ENCODE measurements around the gene CRADD. TPM values are rescaled to one million over a fixed set of nuclear protein-coding genes. Genes with fewer than 3 reads are reported as not detected.

The CRADD gene
- total and polyA plus RNA-seq, 2 donors (not counting 1 experiment from before 2014, with no cell fraction given), result 5.8 to 15.1 TPM

DNA sequence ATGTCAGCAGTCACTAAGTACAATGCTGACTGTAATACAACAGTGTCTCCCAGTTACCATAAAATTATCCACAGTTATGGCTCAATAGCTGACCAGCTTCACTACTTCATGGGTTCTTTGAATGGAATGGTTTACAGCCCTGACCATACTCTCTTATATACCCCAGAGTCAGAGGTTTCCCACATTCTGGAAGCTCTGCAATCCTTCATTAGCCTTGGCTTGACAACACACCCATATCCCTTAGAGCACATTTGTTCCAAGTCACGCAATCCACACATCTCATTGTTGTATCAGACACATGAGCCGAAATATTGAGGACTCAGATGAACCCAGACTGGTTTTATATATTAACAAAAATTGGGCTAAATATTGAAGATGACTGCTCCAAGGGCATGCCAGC lies 261.8 kb downstream of the CRADD start:
- intact Hi-C loops (cut with micrococcal nuclease), result no loop called here
- Histone ChIP-seq H3K9ac (ENCODE audit: low read length) (no peak overlapping the region), H3K36me3 (replicated peaks in 1 of 2; ENCODE audit: control extremely low read depth in 1 of 2, control insufficient read depth in 1 of 2, extremely low read depth in 1 of 2, insufficient read depth in 2 of 2, low read length in 1 of 2) (no peaks in the 10 kb centered on the region), H3K27me3 (replicated peaks in 1 of 4; ENCODE audit: control extremely low read depth in 1 of 4, control insufficient read depth in 3 of 4, insufficient read depth in 4 of 4, low read length in 3 of 4) (no peaks in the 10 kb centered on the region), H3K79me2 (ENCODE audit: control insufficient read depth, insufficient read depth, low read length) (no peaks in the 10 kb centered on the region), H3K27ac (ENCODE audit: low read length in 2 of 2) (no peak overlapping the region), H3K4me3 (ENCODE audit: control extremely low read depth in 1 of 5, extremely low read depth in 1 of 5, insufficient read depth in 1 of 5, low read depth in 2 of 5, low read length in 4 of 5) (no peak overlapping the region), H3K4me2 (replicated peaks; ENCODE audit: low read depth, low read length, poor library complexity, severe bottlenecking) (no peak overlapping the region), H4K20me1 (ENCODE audit: control insufficient read depth, insufficient read depth, low read length, poor library complexity, severe bottlenecking) (no peaks in the 10 kb centered on the region), H3K4me1 (ENCODE audit: control insufficient read depth in 2 of 2, insufficient read depth in 2 of 2, low read length in 2 of 2) (no peaks in the 10 kb centered on the region), H2AFZ (ENCODE audit: insufficient read depth, low read depth, low read length, poor library complexity, severe bottlenecking) (no peak overlapping the region), H3K9me3 (ENCODE audit: control extremely low read depth in 1 of 3, control insufficient read depth in 2 of 3, insufficient read depth in 1 of 3, low read length in 2 of 3) (peaks cover 0 to 11% (median 9%) of the 10 kb centered on the region in 3 donors)
- WGBS (ENCODE audit: insufficient coverage), result no CpG with 5 or more reads among the region's 2 CpGs
- Mint-ChIP-seq H3K4me3 (no peak overlapping the region), H3K4me1 (no peaks in the 10 kb centered on the region), H3K27ac (no peak overlapping the region), H3K9me3 (ENCODE audit: insufficient read depth) (peaks cover 5% of the 10 kb centered on the region), H3K27me3 (peaks cover 6% of the 10 kb centered on the region)
- ChIA-PET CTCF (no interaction called here), POLR2A (no interaction called here)
- no peak for ATAC-seq (ENCODE audit: low read depth)
- TF ChIP-seq EZH2 (IDR thresholded peaks at IDR 0.05; ENCODE audit: borderline replicate concordance, insufficient read depth, low read depth, low read length, poor library complexity, severe bottlenecking), result no peak
- DNase-seq, result no peak

DNA sequence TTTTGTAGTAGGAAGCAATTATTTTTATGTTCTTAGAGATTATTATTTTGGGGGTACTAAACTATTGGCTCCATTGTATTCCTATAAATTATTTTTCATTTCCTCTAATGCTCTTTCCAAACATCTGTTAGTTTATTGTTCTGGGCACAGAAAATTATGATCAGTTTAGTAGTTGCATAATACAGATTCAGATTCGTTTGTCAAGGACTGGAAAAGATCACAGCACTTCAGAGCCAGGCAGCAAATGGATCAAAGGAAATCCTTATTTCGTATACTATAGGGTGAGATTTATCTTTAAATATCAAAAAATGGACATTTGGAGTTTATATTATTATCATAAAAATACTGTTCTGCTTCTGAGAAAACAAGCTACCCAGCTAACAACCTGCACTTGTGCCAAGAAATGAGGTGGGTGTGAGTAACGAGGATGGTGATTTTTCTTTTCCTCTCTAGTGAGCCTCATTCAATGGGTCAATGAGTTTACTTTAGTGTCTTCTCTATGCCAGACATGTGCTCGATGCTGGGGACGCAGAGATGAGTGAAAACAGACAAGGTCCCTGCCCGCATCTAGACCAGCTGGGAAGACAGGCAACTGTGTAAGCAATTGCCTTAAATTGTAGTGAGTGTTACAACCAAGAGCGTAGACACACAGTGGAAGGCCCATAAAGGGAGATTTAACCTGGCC lies 262.6 kb downstream of the CRADD start:
- H3K4me3 Mint-ChIP-seq, result no peak overlapping the region
- intact Hi-C loops (cut with micrococcal nuclease), result no loop called here
- ChIA-PET CTCF (no interaction called here), POLR2A (no interaction called here)
- Histone ChIP-seq H3K4me2 (replicated peaks; ENCODE audit: low read depth, low read length, poor library complexity, severe bottlenecking) (no peak overlapping the region), H3K4me1 (ENCODE audit: control insufficient read depth in 2 of 2, insufficient read depth in 2 of 2, low read length in 2 of 2) (no peaks in the 10 kb centered on the region), H2AFZ (ENCODE audit: insufficient read depth, low read depth, low read length, poor library complexity, severe bottlenecking) (no peak overlapping the region), H3K27me3 (replicated peaks in 1 of 4; ENCODE audit: control extremely low read depth in 1 of 4, control insufficient read depth in 3 of 4, insufficient read depth in 4 of 4, low read length in 3 of 4) (no peaks in the 10 kb centered on the region), H3K9ac (ENCODE audit: low read length) (no peak overlapping the region), H3K36me3 (replicated peaks in 1 of 2; ENCODE audit: control extremely low read depth in 1 of 2, control insufficient read depth in 1 of 2, extremely low read depth in 1 of 2, insufficient read depth in 2 of 2, low read length in 1 of 2) (no peaks in the 10 kb centered on the region), H3K27ac (ENCODE audit: low read length in 2 of 2) (no peak overlapping the region), H4K20me1 (ENCODE audit: control insufficient read depth, insufficient read depth, low read length, poor library complexity, severe bottlenecking) (no peaks in the 10 kb centered on the region), H3K9me3 (ENCODE audit: control extremely low read depth in 1 of 3, control insufficient read depth in 2 of 3, insufficient read depth in 1 of 3, low read length in 2 of 3) (peaks cover 0 to 9% (median 6%) of the 10 kb centered on the region in 3 donors), H3K79me2 (ENCODE audit: control insufficient read depth, insufficient read depth, low read length) (no peaks in the 10 kb centered on the region), H3K4me3 (ENCODE audit: control extremely low read depth in 1 of 5, extremely low read depth in 1 of 5, insufficient read depth in 1 of 5, low read depth in 2 of 5, low read length in 4 of 5) (no peak overlapping the region)
- H3K9me3 Mint-ChIP-seq (ENCODE audit: insufficient read depth), result peaks cover 5% of the 10 kb centered on the region
- TF ChIP-seq, protein P1, sequence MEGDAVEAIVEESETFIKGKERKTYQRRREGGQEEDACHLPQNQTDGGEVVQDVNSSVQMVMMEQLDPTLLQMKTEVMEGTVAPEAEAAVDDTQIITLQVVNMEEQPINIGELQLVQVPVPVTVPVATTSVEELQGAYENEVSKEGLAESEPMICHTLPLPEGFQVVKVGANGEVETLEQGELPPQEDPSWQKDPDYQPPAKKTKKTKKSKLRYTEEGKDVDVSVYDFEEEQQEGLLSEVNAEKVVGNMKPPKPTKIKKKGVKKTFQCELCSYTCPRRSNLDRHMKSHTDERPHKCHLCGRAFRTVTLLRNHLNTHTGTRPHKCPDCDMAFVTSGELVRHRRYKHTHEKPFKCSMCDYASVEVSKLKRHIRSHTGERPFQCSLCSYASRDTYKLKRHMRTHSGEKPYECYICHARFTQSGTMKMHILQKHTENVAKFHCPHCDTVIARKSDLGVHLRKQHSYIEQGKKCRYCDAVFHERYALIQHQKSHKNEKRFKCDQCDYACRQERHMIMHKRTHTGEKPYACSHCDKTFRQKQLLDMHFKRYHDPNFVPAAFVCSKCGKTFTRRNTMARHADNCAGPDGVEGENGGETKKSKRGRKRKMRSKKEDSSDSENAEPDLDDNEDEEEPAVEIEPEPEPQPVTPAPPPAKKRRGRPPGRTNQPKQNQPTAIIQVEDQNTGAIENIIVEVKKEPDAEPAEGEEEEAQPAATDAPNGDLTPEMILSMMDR (IDR thresholded peaks at IDR 0.05), result no peak
- no peak for TF ChIP-seq EZH2 (IDR thresholded peaks at IDR 0.05; ENCODE audit: borderline replicate concordance, insufficient read depth, low read depth, low read length, poor library complexity, severe bottlenecking)
- no peaks in the 10 kb centered on the region for H3K4me1 Mint-ChIP-seq
- no peak overlapping the region for H3K27ac Mint-ChIP-seq
- DNase-seq (no peak), ATAC-seq (ENCODE audit: low read depth) (no peak)
- WGBS (ENCODE audit: insufficient coverage), result 91% methylated on average over 4 of the region's 7 CpGs
- peaks cover 6% of the 10 kb centered on the region for H3K27me3 Mint-ChIP-seq
